ENCODE data around the gene C3orf20.
"Not testable (repeated sequence)": the region's sequence is repeated elsewhere in the genome, so short reads cannot be mapped to it uniquely, and the experiment has no call there.

The C3orf20 gene

GRCh38 chr3:14802381-14802731, 127.4 kb downstream of the C3orf20 start:
- no peak for DNase-seq

GRCh38 chr3:14803101-14803980, 128.4 kb downstream of the C3orf20 start:
- no peak for DNase-seq

DNA sequence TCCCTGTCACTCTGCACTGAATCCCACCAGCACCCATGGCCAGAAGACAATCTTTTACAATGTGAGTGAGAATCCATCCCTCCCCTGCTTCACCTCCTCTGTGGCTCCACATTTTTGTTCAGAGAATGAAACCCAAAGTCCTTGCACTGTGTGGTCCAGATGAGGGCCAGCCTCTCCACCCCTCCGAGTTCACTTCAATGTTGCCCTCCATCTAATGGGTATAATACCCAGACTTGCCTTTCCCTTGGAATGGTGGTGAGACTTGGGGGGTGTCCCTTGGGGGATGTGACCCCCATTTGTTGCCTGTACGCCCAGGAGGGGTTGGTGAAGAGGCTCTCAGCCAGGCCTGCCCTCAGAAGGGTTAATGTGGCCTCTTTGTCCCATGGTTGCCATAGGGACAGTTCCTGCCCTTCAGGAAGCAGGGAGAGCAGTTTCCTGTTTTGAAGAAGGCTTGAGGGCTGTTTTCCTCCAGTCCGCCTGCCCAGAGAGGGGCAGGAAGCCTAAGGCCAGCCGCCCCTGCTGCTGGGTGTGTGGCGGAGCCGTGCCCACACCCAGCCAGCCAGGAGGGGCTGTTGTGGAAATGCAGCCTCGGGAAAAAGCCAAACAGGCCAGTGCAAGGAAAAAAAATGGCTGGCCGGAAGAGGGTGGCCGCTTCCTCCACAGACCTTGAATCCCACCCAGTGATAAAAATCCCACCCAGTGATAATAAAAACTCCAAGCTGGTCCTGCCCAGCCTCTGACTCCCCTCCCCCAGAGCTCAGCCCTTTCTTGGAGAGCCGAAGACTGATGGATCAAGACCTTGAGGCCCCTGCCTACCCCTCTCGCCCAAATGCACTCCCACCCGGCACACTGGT, 129.3 kb downstream of the C3orf20 start:
- DNase-seq: no peak

- no peak for DNase-seq
These were observed 130.2 kb downstream of the C3orf20 start for GRCh38 chr3:14804835-14805780.

- DNase-seq: no peak
These were observed 131.1 kb downstream of the C3orf20 start for GRCh38 chr3:14805961-14806537.

DNA sequence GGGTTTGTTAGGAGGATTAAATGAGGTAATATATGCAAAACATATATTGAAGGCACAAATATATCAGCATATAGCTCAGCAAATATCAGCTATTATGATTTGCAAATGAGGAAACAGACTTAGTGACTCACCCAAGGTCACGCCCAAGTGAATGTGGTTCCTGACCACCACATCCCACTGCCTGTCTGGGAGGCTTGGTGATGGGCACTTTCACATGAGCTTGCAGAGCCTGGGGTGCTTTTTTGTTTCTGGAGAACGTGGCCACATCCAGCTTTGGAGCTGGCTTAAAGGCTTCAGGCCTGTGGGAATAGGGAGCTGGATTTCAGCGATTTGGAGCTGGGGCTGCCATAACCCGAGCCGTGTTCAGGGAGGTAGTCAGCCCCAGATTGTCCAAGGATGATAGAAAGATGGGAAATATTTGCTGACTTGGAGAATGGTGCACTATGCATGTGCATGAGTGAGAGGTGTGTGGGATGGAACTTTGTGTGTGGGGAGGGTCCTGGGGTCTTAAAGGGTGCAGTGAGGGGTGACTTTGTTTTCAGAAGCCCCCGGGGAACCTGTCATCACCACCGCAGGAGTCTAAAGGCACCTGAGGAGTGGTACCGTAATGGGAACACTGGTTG, 131.8 kb downstream of the C3orf20 start:
- DNase-seq: peak in 1 of 2 experiments; percentile 26

GRCh38 chr3:14808025-14808424, 133.1 kb downstream of the C3orf20 start:
- DNase-seq: no peak

DNA sequence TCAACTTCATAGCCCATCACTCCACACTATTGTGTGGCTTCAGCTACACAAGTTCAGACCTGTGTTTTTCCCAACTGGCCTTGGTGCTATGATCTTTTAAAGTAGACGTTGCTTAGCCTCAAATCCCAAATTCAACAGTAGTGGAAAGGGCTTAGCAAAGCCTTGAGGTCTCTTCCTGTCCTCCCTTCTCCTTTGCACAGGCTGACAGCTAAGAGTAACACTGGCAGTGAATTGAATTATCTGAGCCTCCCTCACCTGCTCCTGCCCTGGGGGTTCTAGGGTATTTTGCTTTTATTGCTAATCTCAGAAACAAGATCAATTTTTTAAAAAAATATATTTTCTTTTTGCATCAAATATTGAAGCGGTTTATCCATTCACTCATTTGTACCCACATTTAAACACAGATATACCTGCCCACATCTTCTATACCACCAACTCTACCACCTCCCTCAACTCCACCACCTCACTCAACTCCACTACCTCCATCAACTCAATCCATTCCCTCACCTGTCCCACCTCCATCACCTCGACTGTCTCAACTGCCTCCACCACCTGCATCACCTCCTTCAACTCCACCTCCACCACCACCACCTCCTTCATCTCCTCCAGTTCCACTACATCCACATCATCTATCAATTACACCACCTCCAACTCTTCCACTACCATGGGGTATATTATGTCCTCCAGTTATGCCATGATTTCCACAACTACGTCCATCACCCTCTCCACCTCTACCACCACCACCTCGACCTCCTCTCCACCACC, 133.7 kb downstream of the C3orf20 start:
- no peak for DNase-seq

- not testable (repeated sequence) for DNase-seq
These were observed 134.7 kb downstream of the C3orf20 start for GRCh38 chr3:14809611-14810010.

- no peak for DNase-seq
These were observed 135.3 kb downstream of the C3orf20 start for GRCh38 chr3:14810070-14810791.

GRCh38 chr3:14810801-14811661, 136.1 kb downstream of the C3orf20 start:
- no peak for DNase-seq

DNA sequence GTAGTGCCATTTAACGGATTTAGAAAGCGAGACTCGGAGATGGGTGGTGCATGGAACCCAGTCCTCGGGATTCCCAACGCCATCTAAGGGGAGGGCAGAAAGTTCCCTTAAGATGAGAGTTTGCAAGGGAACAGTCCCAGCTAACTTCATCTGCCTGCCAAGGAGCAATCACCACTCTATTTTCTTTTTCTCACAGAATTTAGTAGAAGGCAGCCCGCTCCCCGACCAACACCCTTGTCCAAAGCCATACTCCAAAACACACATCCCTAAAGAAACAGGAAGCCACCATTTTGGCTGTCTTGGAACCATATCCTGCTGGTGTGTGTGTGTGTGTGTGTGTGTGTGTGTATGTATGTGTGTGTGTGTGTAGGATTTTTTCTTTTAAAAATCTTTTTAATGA, 136.7 kb downstream of the C3orf20 start:
- no peak for DNase-seq

DNA sequence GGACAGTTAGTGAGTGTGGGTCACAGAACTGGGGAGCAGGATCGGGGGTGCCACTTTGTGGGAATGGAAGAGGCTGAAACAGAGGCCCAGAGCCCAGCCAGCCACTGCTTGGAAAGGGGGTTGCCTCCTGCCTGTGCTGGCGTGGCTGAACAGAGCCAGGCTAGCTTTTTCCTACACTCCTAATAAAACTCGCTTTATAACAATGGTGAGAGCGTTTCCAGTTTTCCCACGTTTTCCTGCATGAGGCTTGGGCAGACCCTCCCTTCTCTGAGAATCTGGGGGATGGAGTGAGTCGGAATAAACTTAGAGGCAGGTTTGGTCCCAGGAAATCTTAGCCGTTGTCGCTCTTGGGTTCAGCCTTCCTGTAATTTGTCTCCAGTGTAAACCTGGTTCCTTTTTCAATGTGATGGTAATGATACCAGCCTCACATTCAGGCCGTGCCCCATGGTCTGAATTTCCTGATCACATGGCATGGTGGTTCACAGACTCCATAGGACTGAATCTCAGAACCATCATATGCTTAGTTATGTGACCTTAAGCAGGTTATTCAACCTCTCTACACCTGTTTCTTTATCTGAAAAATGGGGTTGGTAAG, 137.4 kb downstream of the C3orf20 start:
- no peak for DNase-seq

GRCh38 chr3:14814411-14814871, 139.5 kb downstream of the C3orf20 start:
- no peak for DNase-seq

GRCh38 chr3:14816359-14816758, 141.4 kb downstream of the C3orf20 start:
- no peak for DNase-seq

- no peak for DNase-seq
These were observed 144.0 kb downstream of the C3orf20 start, which contains the start of gene FGD5 for GRCh38 chr3:14818804-14819500. FGD5 (plus strand) TSS chr3:14818962; CDS start chr3:14819072, 110 bp downstream.

GRCh38 chr3:14819671-14820070, 144.7 kb downstream of the C3orf20 start:
- DNase-seq: no peak

DNA sequence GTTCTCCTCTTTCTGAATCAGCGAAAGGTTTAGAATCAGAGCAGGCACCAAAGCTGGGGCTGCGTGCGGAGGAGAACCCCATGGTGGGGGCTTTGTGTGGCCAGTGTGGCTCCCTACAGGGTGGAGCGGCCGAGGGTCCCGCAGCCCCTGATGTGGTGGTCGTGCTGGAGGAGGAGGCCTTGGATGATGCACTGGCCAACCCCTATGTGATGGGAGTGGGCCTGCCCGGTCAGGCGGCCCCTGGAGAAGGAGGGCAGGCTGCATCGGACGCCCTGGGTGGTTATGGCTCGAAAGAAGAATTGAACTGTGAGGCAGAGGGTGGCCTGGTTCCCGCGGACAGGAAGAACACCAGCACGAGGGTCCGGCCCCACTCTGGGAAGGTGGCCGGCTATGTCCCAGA, 145.2 kb downstream of the C3orf20 start:
- no peak for DNase-seq

Data from activated T-cell treated with anti-CD3 and anti-CD28 coated beads, Interleukin-2, amount 50 U/mL, for 48 hours (primary cell).